ENCODE results near the gene TASL.

The TASL gene

GRCh38 chrX:30597216-30598012 is 19.8 kb upstream of the TASL start:
- POLR2A ChIA-PET, result no interaction called here

GRCh38 chrX:30593440-30594200 is 16.1 kb upstream of the TASL start:
- CTCF ChIA-PET, result no interaction called here
- no peak for DNase-seq (ENCODE audit: low read depth, low spot score)
- no peak for TF ChIP-seq CTCF (IDR thresholded peaks at IDR 0.05; ENCODE audit: insufficient read depth, low read length, missing control alignments)
- H3K4me3 ChIP-seq (ENCODE audit: low read depth, low read length), result no peak overlapping the region
- POLR2A ChIA-PET, result no interaction called here

More at GRCh38 chrX:30597216-30598012, 19.8 kb upstream of the TASL start:
- H3K4me3 ChIP-seq (ENCODE audit: low read depth, low read length), result no peak overlapping the region
- CTCF ChIA-PET, result no interaction called here
- DNase-seq (ENCODE audit: low read depth, low spot score), result no peak
- no peak for TF ChIP-seq CTCF (IDR thresholded peaks at IDR 0.05; ENCODE audit: insufficient read depth, low read length, missing control alignments)

- no peak for TF ChIP-seq CTCF (IDR thresholded peaks at IDR 0.05; ENCODE audit: insufficient read depth, low read length, missing control alignments)
- no peak overlapping the region for H3K4me3 ChIP-seq (ENCODE audit: low read depth, low read length)
- POLR2A ChIA-PET, result no interaction called here
- DNase-seq (ENCODE audit: low read depth, low spot score), result no peak
- CTCF ChIA-PET, result no interaction called here
These were observed 15.3 kb upstream of the TASL start for GRCh38 chrX:30592831-30593230.

- H3K4me3 ChIP-seq (ENCODE audit: low read depth, low read length), result no peak overlapping the region
- no peak for DNase-seq (ENCODE audit: low read depth, low spot score)
- CTCF ChIA-PET, result no interaction called here
- POLR2A ChIA-PET, result no interaction called here
- no peak for TF ChIP-seq CTCF (IDR thresholded peaks at IDR 0.05; ENCODE audit: insufficient read depth, low read length, missing control alignments)
These were observed 12.8 kb upstream of the TASL start for GRCh38 chrX:30590368-30590767.

GRCh38 chrX:30589146-30589888 is 11.8 kb upstream of the TASL start:
- TF ChIP-seq CTCF (IDR thresholded peaks at IDR 0.05; ENCODE audit: insufficient read depth, low read length, missing control alignments), result no peak
- CTCF ChIA-PET, result interaction anchor here (1.1 kb wide), 1 partner anchor 20 kb away, joined by 4 read pairs; no protein-coding TSS in a partner anchor
- POLR2A ChIA-PET, result no interaction called here
- no peak overlapping the region for H3K4me3 ChIP-seq (ENCODE audit: low read depth, low read length)
- DNase-seq (ENCODE audit: low read depth, low spot score), result no peak

- ChIA-PET CTCF (no interaction called here), POLR2A (no interaction called here)
- no peak for DNase-seq (ENCODE audit: low read depth, low spot score)
- no peak overlapping the region for H3K4me3 ChIP-seq (ENCODE audit: low read depth, low read length)
- TF ChIP-seq CTCF (IDR thresholded peaks at IDR 0.05; ENCODE audit: insufficient read depth, low read length, missing control alignments), result no peak
These were observed 8.9 kb upstream of the TASL start for GRCh38 chrX:30586516-30586915.

Data from AG04449 (cell line).